ENCODE data around the gene ROR2. TPM values are rescaled to one million over a fixed set of nuclear protein-coding genes. Genes with fewer than 3 reads are reported as not detected.

Gene ROR2
- total RNA-seq, 1 donor = 0.27 TPM

- DNase-seq (ENCODE audit: low read depth in 2 of 3, low spot score in 2 of 3) = no peak
Measured at GRCh38 chr9:91825422-91825821, 124.6 kb downstream of the ROR2 start.

- DNase-seq (ENCODE audit: low read depth in 2 of 3, low spot score in 2 of 3) = no peak
Measured at GRCh38 chr9:91824601-91825305, 125.3 kb downstream of the ROR2 start.

GRCh38 chr9:91824151-91824550, 125.9 kb downstream of the ROR2 start:
- DNase-seq (ENCODE audit: low read depth in 2 of 3, low spot score in 2 of 3) = no peak

- DNase-seq (ENCODE audit: low read depth in 2 of 3, low spot score in 2 of 3) = no peak
Measured at GRCh38 chr9:91820949-91821880, 128.8 kb downstream of the ROR2 start.

- no peak for DNase-seq (ENCODE audit: low read depth in 2 of 3, low spot score in 2 of 3)
Measured at GRCh38 chr9:91820126-91820750, 129.8 kb downstream of the ROR2 start.

- DNase-seq (ENCODE audit: low read depth in 2 of 3, low spot score in 2 of 3) = no peak
Measured at GRCh38 chr9:91818647-91819403, 131.2 kb downstream of the ROR2 start.

- DNase-seq (ENCODE audit: low read depth in 2 of 3, low spot score in 2 of 3) = no peak
Measured at GRCh38 chr9:91818225-91818585, 131.8 kb downstream of the ROR2 start.

GRCh38 chr9:91817493-91818224, 132.4 kb downstream of the ROR2 start:
- no peak for DNase-seq (ENCODE audit: low read depth in 2 of 3, low spot score in 2 of 3)

GRCh38 chr9:91817106-91817492, 132.9 kb downstream of the ROR2 start:
- DNase-seq (ENCODE audit: low read depth in 2 of 3, low spot score in 2 of 3) = no peak

GRCh38 chr9:91816356-91816755, 133.7 kb downstream of the ROR2 start:
- DNase-seq (ENCODE audit: low read depth in 2 of 3, low spot score in 2 of 3) = no peak

- DNase-seq (ENCODE audit: low read depth in 2 of 3, low spot score in 2 of 3) = no peak
Measured at GRCh38 chr9:91815896-91816295, 134.1 kb downstream of the ROR2 start.

GRCh38 chr9:91814753-91815152, 135.3 kb downstream of the ROR2 start:
- no peak for DNase-seq (ENCODE audit: low read depth in 2 of 3, low spot score in 2 of 3)

- no peak for DNase-seq (ENCODE audit: low read depth in 2 of 3, low spot score in 2 of 3)
Measured at GRCh38 chr9:91814201-91814600, 135.8 kb downstream of the ROR2 start.

GRCh38 chr9:91813176-91813795, 136.7 kb downstream of the ROR2 start:
- DNase-seq (ENCODE audit: low read depth in 2 of 3, low spot score in 2 of 3) = no peak

- no peak for DNase-seq (ENCODE audit: low read depth in 2 of 3, low spot score in 2 of 3)
Measured at GRCh38 chr9:91812191-91812590, 137.8 kb downstream of the ROR2 start.

GRCh38 chr9:91811024-91811909, 138.8 kb downstream of the ROR2 start:
- no peak for DNase-seq (ENCODE audit: low read depth in 2 of 3, low spot score in 2 of 3)

GRCh38 chr9:91810286-91810905, 139.6 kb downstream of the ROR2 start:
- DNase-seq (ENCODE audit: low read depth in 2 of 3, low spot score in 2 of 3) = no peak

GRCh38 chr9:91809581-91810285, 140.3 kb downstream of the ROR2 start:
- no peak for DNase-seq (ENCODE audit: low read depth in 2 of 3, low spot score in 2 of 3)
